ENCODE measurements around the gene C19orf85.

GRCh38 chr19:55451163-55451964, 13.2 kb downstream of the C19orf85 start:
- TF ChIP-seq EZH2 (IDR thresholded peaks at IDR 0.05; ENCODE audit: low read depth, unreplicated experiment) = no peak
- TF ChIP-seq, protein P1, sequence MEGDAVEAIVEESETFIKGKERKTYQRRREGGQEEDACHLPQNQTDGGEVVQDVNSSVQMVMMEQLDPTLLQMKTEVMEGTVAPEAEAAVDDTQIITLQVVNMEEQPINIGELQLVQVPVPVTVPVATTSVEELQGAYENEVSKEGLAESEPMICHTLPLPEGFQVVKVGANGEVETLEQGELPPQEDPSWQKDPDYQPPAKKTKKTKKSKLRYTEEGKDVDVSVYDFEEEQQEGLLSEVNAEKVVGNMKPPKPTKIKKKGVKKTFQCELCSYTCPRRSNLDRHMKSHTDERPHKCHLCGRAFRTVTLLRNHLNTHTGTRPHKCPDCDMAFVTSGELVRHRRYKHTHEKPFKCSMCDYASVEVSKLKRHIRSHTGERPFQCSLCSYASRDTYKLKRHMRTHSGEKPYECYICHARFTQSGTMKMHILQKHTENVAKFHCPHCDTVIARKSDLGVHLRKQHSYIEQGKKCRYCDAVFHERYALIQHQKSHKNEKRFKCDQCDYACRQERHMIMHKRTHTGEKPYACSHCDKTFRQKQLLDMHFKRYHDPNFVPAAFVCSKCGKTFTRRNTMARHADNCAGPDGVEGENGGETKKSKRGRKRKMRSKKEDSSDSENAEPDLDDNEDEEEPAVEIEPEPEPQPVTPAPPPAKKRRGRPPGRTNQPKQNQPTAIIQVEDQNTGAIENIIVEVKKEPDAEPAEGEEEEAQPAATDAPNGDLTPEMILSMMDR (conservative IDR thresholded peaks at IDR 0.05; ENCODE audit: low read depth in 2 of 2) = no peak
